Measurements from ENCODE around the gene SLC2A4.
"Not testable (repeated sequence)": the region's sequence is repeated elsewhere in the genome, so short reads cannot be mapped to it uniquely, and the experiment has no call there.

DNA sequence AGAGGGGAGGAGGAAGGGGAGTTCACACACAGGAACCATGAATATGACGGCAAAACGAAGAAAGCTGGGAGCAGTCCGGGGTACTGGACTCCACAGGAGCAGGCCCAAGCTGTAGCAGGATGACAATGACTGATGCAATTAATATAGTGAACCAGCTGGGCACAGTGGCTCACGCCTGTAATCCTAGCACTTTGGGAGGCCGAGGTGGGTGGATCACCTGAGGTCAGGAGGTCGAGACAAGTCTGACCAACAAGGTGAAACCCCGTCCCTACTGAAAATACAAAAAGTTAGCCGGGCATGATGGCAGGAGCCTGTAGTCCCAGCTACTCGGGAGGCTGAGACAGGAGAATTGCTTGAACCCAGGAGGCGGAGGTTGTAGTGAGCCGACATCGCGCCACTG lies 54.2 kb downstream of the SLC2A4 start:
- TF ChIP-seq, protein P1, sequence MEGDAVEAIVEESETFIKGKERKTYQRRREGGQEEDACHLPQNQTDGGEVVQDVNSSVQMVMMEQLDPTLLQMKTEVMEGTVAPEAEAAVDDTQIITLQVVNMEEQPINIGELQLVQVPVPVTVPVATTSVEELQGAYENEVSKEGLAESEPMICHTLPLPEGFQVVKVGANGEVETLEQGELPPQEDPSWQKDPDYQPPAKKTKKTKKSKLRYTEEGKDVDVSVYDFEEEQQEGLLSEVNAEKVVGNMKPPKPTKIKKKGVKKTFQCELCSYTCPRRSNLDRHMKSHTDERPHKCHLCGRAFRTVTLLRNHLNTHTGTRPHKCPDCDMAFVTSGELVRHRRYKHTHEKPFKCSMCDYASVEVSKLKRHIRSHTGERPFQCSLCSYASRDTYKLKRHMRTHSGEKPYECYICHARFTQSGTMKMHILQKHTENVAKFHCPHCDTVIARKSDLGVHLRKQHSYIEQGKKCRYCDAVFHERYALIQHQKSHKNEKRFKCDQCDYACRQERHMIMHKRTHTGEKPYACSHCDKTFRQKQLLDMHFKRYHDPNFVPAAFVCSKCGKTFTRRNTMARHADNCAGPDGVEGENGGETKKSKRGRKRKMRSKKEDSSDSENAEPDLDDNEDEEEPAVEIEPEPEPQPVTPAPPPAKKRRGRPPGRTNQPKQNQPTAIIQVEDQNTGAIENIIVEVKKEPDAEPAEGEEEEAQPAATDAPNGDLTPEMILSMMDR (IDR thresholded peaks at IDR 0.05; ENCODE audit: low read length), result not testable (repeated sequence)
- TF ChIP-seq EZH2phosphoT487 (IDR thresholded peaks at IDR 0.05; ENCODE audit: low read length), result not testable (repeated sequence)
